MCF 10A (cell line): ENCODE results near the gene ZNF841. TPM values are rescaled to one million over a fixed set of nuclear protein-coding genes. Genes with fewer than 3 reads are reported as not detected.

Experiments used
- BruUV-seq: library from RNA; stranded (reverse); fragments of 400-500 nt; replicated peaks from 2 replicates; lab custom pipeline; 2021; lab: Mats Ljungman, UMichigan
- CTCF ChIA-PET: fragments of 300-600 bp; sonication (Branson Sonifier 250); formaldehyde crosslinking; extraction: SDS; loops from one replicate; lab custom pipeline; 2021; ENCODE audit warnings: antibody characterized with exemption, inconsistent platforms; lab: Yijun Ruan, JAX
- POLR2A ChIA-PET: fragments of 300-600, 350-650 bp; sonication (Branson Sonifier 250); formaldehyde crosslinking; extraction: SDS; loops from one replicate; lab custom pipeline; 2020; ENCODE audit warnings: antibody characterized with exemption, inconsistent platforms; lab: Yijun Ruan, JAX
- DNase-seq: peaks from one replicate; pipeline ENCODE4 v3.0.0-alpha.2; 2018; ENCODE audit not compliant: unreplicated experiment
- H3K27ac Mint-ChIP-seq: one replicate; pipeline ENCODE4 v1.8.0; 2022; ENCODE audit warnings: mild to moderate bottlenecking, low read depth, mixed read lengths; ENCODE audit not compliant: unreplicated experiment
- H3K27me3 Mint-ChIP-seq: one replicate; pipeline ENCODE4 v1.8.0; 2022; ENCODE audit warnings: mixed read lengths; ENCODE audit not compliant: insufficient read depth, unreplicated experiment
- H3K36me3 Mint-ChIP-seq: one replicate; pipeline ENCODE4 v1.8.0; 2022; ENCODE audit warnings: mild to moderate bottlenecking, moderate library complexity, mixed read lengths; ENCODE audit not compliant: insufficient read depth, unreplicated experiment
- H3K4me1 Mint-ChIP-seq: one replicate; pipeline ENCODE4 v1.8.0; 2022; ENCODE audit warnings: mixed read lengths; ENCODE audit not compliant: insufficient read depth, unreplicated experiment
- H3K4me3 Mint-ChIP-seq: one replicate; pipeline ENCODE4 v1.8.0; 2022; ENCODE audit warnings: mild to moderate bottlenecking, moderate library complexity, mixed read lengths; ENCODE audit not compliant: unreplicated experiment
- H3K9me3 Mint-ChIP-seq: one replicate; pipeline ENCODE4 v1.8.0; 2022; ENCODE audit warnings: mixed read lengths; ENCODE audit not compliant: unreplicated experiment
- CTCF ChIP-seq: fragments of 200-600 bp; IDR thresholded peaks from one replicate; pipeline ENCODE4 v1.8.0; 2022; ENCODE audit warnings: antibody characterized with exemption, mild to moderate bottlenecking; ENCODE audit not compliant: unreplicated experiment
- intact Hi-C: fragments of 100-400 bp; cut with micrococcal nuclease; formaldehyde crosslinking; loops from 2 replicates; pipeline ENCODE4 v1.14.1; 2022
- total RNA-seq: library from RNA; stranded (reverse); gene quantifications from 2 replicates; pipeline ENCODE4 v1.2.3, GENCODE V29; 2022

ZNF841 gene
- total RNA-seq, 1 experiment from 2014 or later, result 40.9 TPM

- intact Hi-C loops, result no loop called here
- no TSS peak for BruUV-seq
- no peaks in the 10 kb centered on the region for H3K27me3 Mint-ChIP-seq
- no peak for TF ChIP-seq CTCF
- POLR2A ChIA-PET, result no interaction called here
- H3K27ac Mint-ChIP-seq, result no peak overlapping the region
- no peak overlapping the region for H3K4me3 Mint-ChIP-seq
- H3K4me1 Mint-ChIP-seq, result no peaks in the 10 kb centered on the region
- CTCF ChIA-PET, result no interaction called here
- H3K36me3 Mint-ChIP-seq, result peaks cover 18% of the 10 kb centered on the region
- DNase-seq, result no peak
- peaks cover 54% of the 10 kb centered on the region for H3K9me3 Mint-ChIP-seq
Measured at GRCh38 chr19:52112624-52113023, 17.1 kb upstream of the ZNF841 start.

- H3K9me3 Mint-ChIP-seq, result peaks cover 56% of the 10 kb centered on the region
- TF ChIP-seq CTCF, result no peak
- no TSS peak for BruUV-seq
- CTCF ChIA-PET, result interaction anchor here (0.8 to 0.9 kb wide), 2 partner anchors 18 to 22 kb away, joined by 3 read pairs; no protein-coding TSS in a partner anchor
- DNase-seq, result no peak
- intact Hi-C loops, result no loop called here
- no peaks in the 10 kb centered on the region for H3K27me3 Mint-ChIP-seq
- no peaks in the 10 kb centered on the region for H3K4me1 Mint-ChIP-seq
- no peak overlapping the region for H3K27ac Mint-ChIP-seq
- H3K4me3 Mint-ChIP-seq, result no peak overlapping the region
- H3K36me3 Mint-ChIP-seq, result peaks cover 2% of the 10 kb centered on the region
- POLR2A ChIA-PET, result interaction anchor here (0.9 to 1.0 kb wide), 2 partner anchors 8 to 14 kb away, joined by 3 read pairs; no protein-coding TSS in a partner anchor
Measured at GRCh38 chr19:52110780-52111179, 15.2 kb upstream of the ZNF841 start.

- no TSS peak for BruUV-seq
- H3K27me3 Mint-ChIP-seq, result no peaks in the 10 kb centered on the region
- no peak overlapping the region for H3K27ac Mint-ChIP-seq
- no peaks in the 10 kb centered on the region for H3K36me3 Mint-ChIP-seq
- CTCF ChIA-PET, result interaction anchor here (0.6 kb wide), 1 partner anchor 9 kb away, joined by 6 read pairs; no protein-coding TSS in a partner anchor
- no peak for TF ChIP-seq CTCF
- POLR2A ChIA-PET, result interaction anchor here (0.7 kb wide), 2 partner anchors 9 to 71 kb away, joined by 3 read pairs; no protein-coding TSS in a partner anchor
- no peak overlapping the region for H3K4me3 Mint-ChIP-seq
- no peak for DNase-seq
- intact Hi-C loops, result no loop called here
- H3K9me3 Mint-ChIP-seq, result peaks cover 24% of the 10 kb centered on the region
- peaks cover 6% of the 10 kb centered on the region for H3K4me1 Mint-ChIP-seq
Measured at GRCh38 chr19:52102782-52103181, 7.2 kb upstream of the ZNF841 start.

- TF ChIP-seq CTCF, result no peak
- peaks cover 17% of the 10 kb centered on the region for H3K9me3 Mint-ChIP-seq
- intact Hi-C loops, result no loop called here
- H3K27me3 Mint-ChIP-seq, result no peaks in the 10 kb centered on the region
- BruUV-seq, result no TSS peak
- no peaks in the 10 kb centered on the region for H3K36me3 Mint-ChIP-seq
- CTCF ChIA-PET, result interaction anchor here (0.6 kb wide), 1 partner anchor 81 kb away, joined by 5 read pairs; no protein-coding TSS in a partner anchor
- H3K27ac Mint-ChIP-seq, result no peak overlapping the region
- H3K4me3 Mint-ChIP-seq, result no peak overlapping the region
- DNase-seq, result no peak
- H3K4me1 Mint-ChIP-seq, result peaks cover 6% of the 10 kb centered on the region
- POLR2A ChIA-PET, result interaction anchor here (0.7 kb wide), 2 partner anchors 9 to 71 kb away, joined by 3 read pairs; no protein-coding TSS in a partner anchor
Measured at GRCh38 chr19:52101866-52102562, 6.4 kb upstream of the ZNF841 start.
